ENCODE measurements around the gene ZNF787.

ZNF787 gene

GRCh38 chr19:56091751-56092546, 29.1 kb downstream of the ZNF787 start:
- in situ Hi-C loops (cut with MboI; ENCODE audit: low sequenced_read_pairs): no loop called here

GRCh38 chr19:56091066-56091490, 30.0 kb downstream of the ZNF787 start:
- in situ Hi-C loops (cut with MboI; ENCODE audit: low sequenced_read_pairs): no loop called here

- in situ Hi-C loops (cut with MboI; ENCODE audit: low sequenced_read_pairs): no loop called here
Observed at GRCh38 chr19:56089344-56089743, 31.8 kb downstream of the ZNF787 start.

- in situ Hi-C loops (cut with MboI; ENCODE audit: low sequenced_read_pairs): no loop called here
Observed at GRCh38 chr19:56088497-56089215, 32.4 kb downstream of the ZNF787 start.

GRCh38 chr19:56087647-56088496, 33.2 kb downstream of the ZNF787 start:
- in situ Hi-C loops (cut with MboI; ENCODE audit: low sequenced_read_pairs): no loop called here

GRCh38 chr19:56086671-56087430, 34.2 kb downstream of the ZNF787 start:
- in situ Hi-C loops (cut with MboI; ENCODE audit: low sequenced_read_pairs): no loop called here

GRCh38 chr19:56085571-56086275, 35.4 kb downstream of the ZNF787 start:
- in situ Hi-C loops (cut with MboI; ENCODE audit: low sequenced_read_pairs): no loop called here

- in situ Hi-C loops (cut with MboI; ENCODE audit: low sequenced_read_pairs): no loop called here
Observed at GRCh38 chr19:56084835-56085536, 36.1 kb downstream of the ZNF787 start.

GRCh38 chr19:56083668-56084067, 37.4 kb downstream of the ZNF787 start:
- in situ Hi-C loops (cut with MboI; ENCODE audit: low sequenced_read_pairs): no loop called here

GRCh38 chr19:56080669-56081401, 40.3 kb downstream of the ZNF787 start:
- in situ Hi-C loops (cut with MboI; ENCODE audit: low sequenced_read_pairs): no loop called here

- in situ Hi-C loops (cut with MboI; ENCODE audit: low sequenced_read_pairs): no loop called here
Observed at GRCh38 chr19:56079609-56080008, 41.5 kb downstream of the ZNF787 start.

GRCh38 chr19:56076498-56076897, 44.6 kb downstream of the ZNF787 start:
- in situ Hi-C loops (cut with MboI; ENCODE audit: low sequenced_read_pairs): no loop called here

- in situ Hi-C loops (cut with MboI; ENCODE audit: low sequenced_read_pairs): no loop called here
Observed at GRCh38 chr19:56071151-56071550, 49.9 kb downstream of the ZNF787 start.

- in situ Hi-C loops (cut with MboI; ENCODE audit: low sequenced_read_pairs): no loop called here
Observed at GRCh38 chr19:56069642-56070041, 51.5 kb downstream of the ZNF787 start.

- in situ Hi-C loops (cut with MboI; ENCODE audit: low sequenced_read_pairs): no loop called here
Observed at GRCh38 chr19:56066152-56067023, 54.7 kb downstream of the ZNF787 start.

GRCh38 chr19:56053596-56053995, 67.5 kb downstream of the ZNF787 start:
- in situ Hi-C loops (cut with MboI; ENCODE audit: low sequenced_read_pairs): no loop called here
